ENCODE results near the gene ARPC2. TPM values are rescaled to one million over a fixed set of nuclear protein-coding genes. Genes with fewer than 3 reads are reported as not detected.

Gene ARPC2
- total and polyA plus RNA-seq, 4 donors, result 58.1 to 83.6 (median 73.7) TPM

- Histone ChIP-seq H3K36me3 (ENCODE audit: control insufficient read depth in 4 of 4, insufficient read depth in 3 of 4, low read depth in 1 of 4, low read length in 3 of 4) (no peaks in the 10 kb centered on the region), H3K9ac (ENCODE audit: low read depth in 1 of 2, low read length in 2 of 2) (no peak overlapping the region), H3K27me3 (ENCODE audit: control insufficient read depth in 4 of 4, insufficient read depth in 4 of 4, low read length in 3 of 4) (no peaks in the 10 kb centered on the region), H3K9me3 (ENCODE audit: control insufficient read depth in 4 of 4, low read length in 3 of 4) (no peaks in the 10 kb centered on the region), H3K4me1 (ENCODE audit: control insufficient read depth in 4 of 4, insufficient read depth in 4 of 4, low read length in 3 of 4) (peaks cover 0 to 6% (median 0%) of the 10 kb centered on the region in 4 donors), H3K4me3 (ENCODE audit: low read depth in 1 of 3, low read length in 3 of 3) (no peak overlapping the region), H3K27ac (ENCODE audit: low read depth in 1 of 2, low read length in 2 of 2) (no peak overlapping the region)
- no peak for DNase-seq (ENCODE audit: low spot score)
- no peak for TF ChIP-seq GABPA (IDR thresholded peaks at IDR 0.05 in 1 of 2, conservative IDR thresholded peaks at IDR 0.05 in 1 of 2)
- TF ChIP-seq HNF4A (conservative IDR thresholded peaks at IDR 0.05), result no peak
- no peak for TF ChIP-seq RAD21 (IDR thresholded peaks at IDR 0.05)
- no peak for TF ChIP-seq FOXA1 (IDR thresholded peaks at IDR 0.05)
- TF ChIP-seq ATF3 (IDR thresholded peaks at IDR 0.05), result no peak
- no peak for TF ChIP-seq SP1 (IDR thresholded peaks at IDR 0.05)
- no peak for TF ChIP-seq JUND (IDR thresholded peaks at IDR 0.05)
- no peak for TF ChIP-seq EGR1 (IDR thresholded peaks at IDR 0.05; ENCODE audit: low read depth in 2 of 2)
- TF ChIP-seq ZBTB33 (IDR thresholded peaks at IDR 0.05), result no peak
- TF ChIP-seq, protein P1, sequence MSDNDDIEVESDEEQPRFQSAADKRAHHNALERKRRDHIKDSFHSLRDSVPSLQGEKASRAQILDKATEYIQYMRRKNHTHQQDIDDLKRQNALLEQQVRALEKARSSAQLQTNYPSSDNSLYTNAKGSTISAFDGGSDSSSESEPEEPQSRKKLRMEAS (IDR thresholded peaks at IDR 0.05), result no peak
- TF ChIP-seq FOXA2 (IDR thresholded peaks at IDR 0.05), result no peak
- no peak for TF ChIP-seq RXRA (IDR thresholded peaks at IDR 0.05)
- no peak for TF ChIP-seq REST (IDR thresholded peaks at IDR 0.05)
- 89% methylated on average over 1 of the region's 1 CpG for WGBS
Measured at GRCh38 chr2:218184331-218184730, 32.7 kb upstream of the ARPC2 start.

- no peak overlapping the region for H3K9ac ChIP-seq (ENCODE audit: low read depth in 1 of 2, low read length in 2 of 2)
- no peak for TF ChIP-seq ZBTB33 (IDR thresholded peaks at IDR 0.05)
- no peak for TF ChIP-seq REST (IDR thresholded peaks at IDR 0.05)
- TF ChIP-seq RAD21 (IDR thresholded peaks at IDR 0.05), result peak; percentile 86 to 89
- TF ChIP-seq CTCF (IDR thresholded peaks at IDR 0.05; ENCODE audit: low read depth, low read length, missing input control), result peak; percentile 87
- WGBS, result 37% methylated on average over 8 of the region's 8 CpGs
- peaks cover 0 to 6% (median 0%) of the 10 kb centered on the region in 4 donors for H3K4me1 ChIP-seq (ENCODE audit: control insufficient read depth in 4 of 4, insufficient read depth in 4 of 4, low read length in 3 of 4)
- no peaks in the 10 kb centered on the region for H3K27me3 ChIP-seq (ENCODE audit: control insufficient read depth in 4 of 4, insufficient read depth in 4 of 4, low read length in 3 of 4)
- no peaks in the 10 kb centered on the region for H3K36me3 ChIP-seq (ENCODE audit: control insufficient read depth in 4 of 4, insufficient read depth in 3 of 4, low read depth in 1 of 4, low read length in 3 of 4)
- peak; percentile 61 for DNase-seq (ENCODE audit: low spot score)
- H3K27ac ChIP-seq (ENCODE audit: low read depth in 1 of 2, low read length in 2 of 2), result no peak overlapping the region
- no peaks in the 10 kb centered on the region for H3K9me3 ChIP-seq (ENCODE audit: control insufficient read depth in 4 of 4, low read length in 3 of 4)
- H3K4me3 ChIP-seq (ENCODE audit: low read depth in 1 of 3, low read length in 3 of 3), result no peak overlapping the region
Measured at GRCh38 chr2:218186355-218186766, 30.6 kb upstream of the ARPC2 start.
